Measurements from ENCODE around the gene SMAP1.

GRCh38 chr6:70705772-70706171 lies 38.1 kb downstream of the SMAP1 start:
- TF ChIP-seq ZBTB8A (tag by site-specific recombination; IDR thresholded peaks at IDR 0.05) (no peak), ZNF843 (tag by site-specific recombination; IDR thresholded peaks at IDR 0.05) (no peak), ZNF221 (tag by site-specific recombination; IDR thresholded peaks at IDR 0.05; ENCODE audit: borderline replicate concordance) (no peak), ZNF140 (tag by site-specific recombination; IDR thresholded peaks at IDR 0.05) (no peak), CTCF (tag by site-specific recombination; IDR thresholded peaks at IDR 0.05) (no peak), ZFP37 (tag by site-specific recombination; IDR thresholded peaks at IDR 0.05) (no peak), YY1 (tag by site-specific recombination; IDR thresholded peaks at IDR 0.05) (no peak)
- TF ChIP-seq, protein P1, sequence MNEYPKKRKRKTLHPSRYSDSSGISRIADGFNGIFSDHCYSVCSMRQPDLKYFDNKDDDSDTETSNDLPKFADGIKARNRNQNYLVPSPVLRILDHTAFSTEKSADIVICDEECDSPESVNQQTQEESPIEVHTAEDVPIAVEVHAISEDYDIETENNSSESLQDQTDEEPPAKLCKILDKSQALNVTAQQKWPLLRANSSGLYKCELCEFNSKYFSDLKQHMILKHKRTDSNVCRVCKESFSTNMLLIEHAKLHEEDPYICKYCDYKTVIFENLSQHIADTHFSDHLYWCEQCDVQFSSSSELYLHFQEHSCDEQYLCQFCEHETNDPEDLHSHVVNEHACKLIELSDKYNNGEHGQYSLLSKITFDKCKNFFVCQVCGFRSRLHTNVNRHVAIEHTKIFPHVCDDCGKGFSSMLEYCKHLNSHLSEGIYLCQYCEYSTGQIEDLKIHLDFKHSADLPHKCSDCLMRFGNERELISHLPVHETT (tag by site-specific recombination; IDR thresholded peaks at IDR 0.05), result no peak
